GM20431 (cell line): ENCODE measurements around the gene CECR2.

Experiments used
- in situ Hi-C: fragments of 300-500 bp; cut with MseI, MboI; formaldehyde crosslinking; loops from one replicate; pipeline ENCODE4 v1.15.0; 2020; ENCODE audit warnings: low sequenced_read_pairs; ENCODE audit not compliant: unreplicated experiment

Gene CECR2

GRCh38 chr22:17438026-17438425 lies 68.8 kb downstream of the CECR2 start:
- in situ Hi-C loops: no loop called here

DNA sequence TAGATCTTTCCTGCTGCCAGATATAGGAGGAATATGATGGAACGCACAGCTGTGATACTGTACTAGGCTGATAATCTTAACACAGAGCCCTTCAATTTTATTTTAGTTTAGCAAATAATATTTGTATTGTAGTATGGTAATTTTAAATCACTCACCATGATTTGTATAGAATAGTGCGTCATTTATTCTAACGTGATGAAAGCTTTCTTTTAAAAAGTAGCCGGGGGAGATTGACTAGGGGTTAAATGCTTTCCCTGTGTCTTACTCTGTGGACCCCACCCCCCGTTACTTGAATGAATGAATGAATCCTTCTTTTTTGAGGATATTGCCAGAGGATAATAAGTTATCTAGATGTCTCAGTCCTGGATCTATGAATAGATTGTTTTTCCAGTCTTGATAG lies 72.1 kb downstream of the CECR2 start:
- in situ Hi-C loops: no loop called here

- in situ Hi-C loops: no loop called here
Measured at GRCh38 chr22:17443405-17444203, 74.3 kb downstream of the CECR2 start.

GRCh38 chr22:17444204-17444504 lies 74.9 kb downstream of the CECR2 start:
- in situ Hi-C loops: no loop called here

DNA sequence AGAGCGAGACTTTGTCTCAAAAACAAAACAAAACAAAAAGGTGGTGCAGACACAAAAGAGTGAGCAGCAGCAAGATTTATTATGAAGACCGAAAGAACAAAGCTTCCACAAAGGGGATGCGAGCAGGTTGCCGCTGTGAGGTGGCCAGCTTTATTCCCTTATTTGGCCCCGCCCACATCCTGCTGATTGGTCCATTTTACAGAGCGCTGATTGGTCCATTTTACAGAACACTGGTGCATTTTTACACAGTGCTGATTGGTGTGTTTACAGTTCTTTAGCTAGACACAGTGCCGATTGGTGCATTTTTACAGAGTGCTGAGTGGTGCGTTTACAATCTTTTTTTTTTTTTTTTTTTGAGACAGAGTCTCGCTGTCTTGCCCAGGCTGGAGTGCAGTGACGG lies 77.4 kb downstream of the CECR2 start:
- in situ Hi-C loops: no loop called here

- in situ Hi-C loops: no loop called here
Measured at GRCh38 chr22:17451316-17451715, 82.1 kb downstream of the CECR2 start.

DNA sequence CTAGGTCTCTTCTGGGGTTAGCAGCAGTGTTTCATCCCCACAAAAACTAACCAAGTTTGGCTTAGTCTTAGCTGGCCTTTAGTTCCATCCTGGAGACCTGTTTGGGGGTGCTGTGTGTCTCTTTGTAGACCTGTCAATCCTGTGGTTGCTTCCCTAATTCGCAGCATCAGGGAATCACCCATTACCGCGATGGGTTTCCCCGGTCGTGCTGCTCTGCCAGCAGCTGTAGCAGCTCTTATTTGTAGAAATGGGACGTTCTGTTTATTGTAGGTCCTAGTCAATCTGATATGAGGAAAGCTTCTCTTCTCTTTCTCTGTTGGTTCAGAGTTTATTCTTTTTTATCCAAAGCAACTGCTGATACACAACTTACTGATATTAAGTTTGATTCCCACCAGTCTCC lies 91.6 kb downstream of the CECR2 start:
- in situ Hi-C loops: no loop called here

GRCh38 chr22:17470880-17471500 lies 101.7 kb downstream of the CECR2 start:
- in situ Hi-C loops: no loop called here

DNA sequence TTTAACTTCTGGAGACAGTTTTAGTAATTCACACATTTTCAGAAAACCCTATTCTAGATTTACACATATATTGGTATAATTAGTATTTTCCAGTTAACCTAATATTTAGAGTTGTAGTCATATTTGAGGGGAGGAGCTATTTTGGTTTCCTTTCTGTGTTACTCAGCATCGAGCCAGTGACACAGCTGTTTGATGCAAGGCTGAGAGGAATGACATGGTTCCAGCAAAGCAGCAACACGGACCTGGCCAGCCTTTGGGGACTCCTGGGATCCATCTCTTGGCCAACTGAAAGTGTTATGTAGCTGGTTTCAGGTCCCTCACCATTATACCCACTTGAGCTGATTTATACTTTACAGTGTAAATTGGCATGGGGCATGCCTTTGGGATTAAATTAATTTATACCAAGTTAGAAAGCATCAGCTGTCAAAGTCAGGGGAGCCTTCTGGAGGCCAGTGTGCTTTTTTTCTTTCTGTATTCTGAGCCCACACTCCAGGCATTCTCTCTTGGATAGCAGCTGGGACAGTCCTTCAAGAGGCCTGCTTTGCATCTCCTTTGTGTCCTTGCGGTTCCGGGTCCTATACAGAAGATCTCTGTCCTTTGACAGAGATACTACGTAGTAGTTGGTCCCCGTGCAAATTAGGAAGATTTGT lies 102.8 kb downstream of the CECR2 start:
- in situ Hi-C loops: no loop called here

- in situ Hi-C loops: no loop called here
Measured at GRCh38 chr22:17472932-17473331, 103.7 kb downstream of the CECR2 start.

DNA sequence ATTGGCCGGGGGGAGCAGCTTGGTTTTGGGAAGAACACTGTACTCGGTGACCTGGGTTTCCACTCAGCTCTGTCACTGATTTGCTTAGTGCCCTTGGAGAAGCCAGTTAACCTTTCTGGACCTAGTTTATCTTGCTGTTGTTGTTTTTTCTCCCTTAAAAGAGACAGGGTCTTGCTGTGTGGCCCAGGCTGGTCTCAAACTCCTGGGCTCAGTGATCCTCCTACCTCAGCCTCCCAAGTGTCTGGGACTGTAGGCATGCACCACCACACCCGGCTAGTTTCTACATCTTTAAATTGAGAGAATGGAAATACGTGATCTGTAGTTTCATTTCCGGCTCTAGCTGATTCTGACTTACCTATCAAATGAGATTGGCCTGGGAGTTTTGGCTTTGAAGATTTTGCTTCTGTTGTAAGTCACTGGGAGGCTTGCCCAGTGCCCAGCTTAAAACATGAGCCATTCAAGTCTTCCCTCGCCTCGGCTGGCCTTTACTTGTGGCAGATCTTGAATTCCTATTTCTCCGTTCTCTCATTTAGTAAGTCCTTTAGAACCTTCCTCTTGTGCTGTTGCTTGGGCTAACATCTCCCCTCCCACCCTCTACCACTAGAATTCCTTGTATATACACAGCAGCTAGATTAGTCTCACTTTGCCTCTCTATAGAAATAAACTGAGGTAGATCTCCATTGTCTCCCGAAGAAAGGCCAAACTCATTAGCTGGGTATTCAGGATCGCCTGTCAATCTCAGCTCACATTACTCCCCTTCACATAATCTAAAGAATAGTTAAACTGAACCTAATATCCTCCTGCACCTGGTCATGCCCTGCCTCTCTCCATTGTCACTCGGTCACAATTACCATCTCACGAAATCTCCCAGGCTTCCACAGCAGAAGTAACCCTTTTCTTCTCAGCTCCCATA lies 106.3 kb downstream of the CECR2 start:
- in situ Hi-C loops: no loop called here

DNA sequence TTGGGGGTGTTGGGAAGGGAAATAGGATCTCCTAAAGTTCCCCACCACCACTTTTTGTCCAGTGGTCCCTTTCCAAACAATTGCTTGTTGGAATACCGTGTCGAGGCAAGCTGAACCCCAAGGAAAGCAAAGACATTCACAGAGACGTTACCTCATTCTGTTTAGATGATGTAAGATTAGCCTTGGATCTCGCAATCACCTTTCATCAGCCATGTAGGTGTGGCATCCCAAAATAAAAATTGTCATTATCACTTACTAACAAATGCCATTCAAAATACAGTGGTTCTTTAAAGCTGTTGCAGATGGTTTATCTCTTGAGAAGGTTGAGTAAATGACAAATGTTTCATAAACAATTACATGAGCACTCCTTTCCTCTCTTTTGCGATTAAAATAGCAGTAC lies 107.6 kb downstream of the CECR2 start:
- in situ Hi-C loops: no loop called here

GRCh38 chr22:17477391-17477833 lies 108.2 kb downstream of the CECR2 start:
- in situ Hi-C loops: no loop called here

DNA sequence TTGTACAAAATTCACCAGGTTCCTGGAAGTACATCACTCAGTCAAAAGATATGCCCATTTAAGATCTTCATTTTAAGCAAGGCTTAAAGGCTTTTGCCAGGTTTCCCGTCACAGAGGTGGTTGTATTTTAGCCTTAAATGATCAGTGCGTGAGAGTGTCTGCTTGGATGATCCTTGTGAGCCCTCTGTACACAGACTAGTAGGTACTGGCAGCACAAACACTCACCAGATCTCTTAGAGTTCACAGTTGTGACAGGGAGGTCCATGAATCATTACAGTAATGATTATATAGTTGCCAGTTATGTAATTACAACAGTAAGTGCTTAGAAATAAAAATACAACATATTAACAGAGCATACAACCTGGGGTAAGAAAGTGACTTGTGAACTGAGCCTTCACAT lies 109.9 kb downstream of the CECR2 start:
- in situ Hi-C loops: no loop called here

GRCh38 chr22:17481424-17481823 lies 112.2 kb downstream of the CECR2 start:
- in situ Hi-C loops: no loop called here

DNA sequence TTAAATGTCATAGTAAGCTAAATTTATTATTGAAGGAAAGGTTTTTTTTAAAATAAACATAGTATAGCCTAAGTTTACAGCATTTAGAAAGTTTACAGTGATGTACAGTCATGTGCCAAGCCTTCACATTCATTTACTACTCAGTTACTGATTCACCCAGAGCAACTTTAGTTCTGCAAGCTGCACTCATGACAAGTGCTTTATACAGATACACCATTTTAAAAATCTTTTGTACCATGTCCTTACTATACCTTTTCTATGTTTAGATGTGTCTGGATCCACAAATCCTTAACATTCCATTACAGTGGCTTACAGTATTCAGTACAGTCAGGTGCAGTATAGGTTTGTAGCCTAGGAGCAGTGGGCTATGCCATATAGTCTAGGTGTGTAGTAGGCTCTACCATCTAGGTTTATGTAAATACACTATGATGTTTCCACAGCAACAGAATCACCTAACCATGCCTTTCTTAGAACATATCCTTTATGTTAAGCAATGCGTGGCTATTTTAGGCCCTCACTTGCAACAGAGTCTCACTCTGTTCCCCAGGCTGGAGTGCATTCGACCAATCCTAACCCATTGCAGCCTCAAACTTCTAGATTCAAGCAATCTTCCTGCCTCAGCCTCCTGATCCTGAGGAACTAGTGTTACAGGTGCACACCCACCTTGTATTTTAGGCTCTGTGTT lies 114.6 kb downstream of the CECR2 start:
- in situ Hi-C loops: no loop called here

- in situ Hi-C loops: no loop called here
Measured at GRCh38 chr22:17484608-17485007, 115.3 kb downstream of the CECR2 start.

DNA sequence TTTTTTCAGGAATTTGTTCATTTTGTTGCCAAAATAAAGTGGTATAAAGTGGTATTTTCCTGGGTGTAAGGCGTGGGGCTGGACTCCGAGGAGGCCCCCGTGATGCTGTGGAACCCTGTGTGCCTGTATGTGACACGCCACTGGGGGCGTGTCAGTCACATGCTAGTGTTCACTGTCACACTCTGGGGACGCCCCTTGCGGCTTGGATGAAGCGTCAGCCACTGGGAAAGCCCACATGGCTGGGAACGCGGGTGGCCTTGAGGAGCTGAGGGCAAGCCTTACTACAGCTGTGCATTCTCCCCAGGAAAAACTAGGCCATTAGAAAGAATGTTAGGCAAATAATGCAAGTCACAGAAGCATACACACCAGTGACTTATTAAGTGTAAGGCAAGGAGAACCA lies 117.1 kb downstream of the CECR2 start:
- in situ Hi-C loops: no loop called here

DNA sequence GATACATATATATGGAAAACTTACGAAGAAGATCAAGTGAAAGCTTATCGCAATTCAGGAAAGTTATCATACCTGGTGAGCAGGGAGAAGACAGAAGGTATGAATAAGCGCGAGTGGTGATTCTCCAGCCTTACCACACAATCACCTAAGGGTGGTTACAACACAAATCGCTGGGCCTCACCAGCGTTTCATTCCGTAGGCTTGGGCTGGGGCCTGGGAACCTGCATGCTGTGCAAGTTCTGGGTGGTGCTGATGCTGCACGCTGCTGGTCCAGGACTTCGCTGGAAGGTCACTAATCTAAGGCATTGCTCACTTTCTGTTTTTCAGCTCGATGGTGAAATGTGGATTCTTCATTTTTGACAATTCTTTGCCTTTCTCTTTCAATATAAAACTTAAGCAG lies 117.5 kb downstream of the CECR2 start:
- in situ Hi-C loops: no loop called here

- in situ Hi-C loops: no loop called here
Measured at GRCh38 chr22:17489101-17489500, 119.8 kb downstream of the CECR2 start.
